Neural crest cell (in vitro differentiated cells): Measurements from ENCODE around the gene STK35. TPM values are rescaled to one million over a fixed set of nuclear protein-coding genes. Genes with fewer than 3 reads are reported as not detected.
A peak's percentile ranks its signal among the peaks of the same experiment; 100 is the strongest.

Experiments used
- DNase-seq: peaks from one replicate; pipeline ENCODE4 v3.0.0; 2021; ENCODE audit warnings: low read depth, mixed read lengths, low spot score
- H3K27ac Mint-ChIP-seq: one replicate; pipeline ENCODE4 v1.8.0; 2021; ENCODE audit warnings: mild to moderate bottlenecking, mixed read lengths; ENCODE audit not compliant: unreplicated experiment
- H3K27me3 Mint-ChIP-seq: 2 replicates; pipeline ENCODE4 v1.8.0; 2021; ENCODE audit warnings: low read depth, mild to moderate bottlenecking, mixed read lengths
- H3K36me3 Mint-ChIP-seq: 2 replicates; pipeline ENCODE4 v1.8.0; 2021; ENCODE audit warnings: low read depth, mild to moderate bottlenecking, mixed read lengths
- H3K4me1 Mint-ChIP-seq: 2 replicates; pipeline ENCODE4 v1.8.0; 2021; ENCODE audit warnings: mixed read lengths
- H3K4me3 Mint-ChIP-seq: one replicate; pipeline ENCODE4 v1.8.0; 2021; ENCODE audit warnings: mild to moderate bottlenecking, mixed read lengths
- H3K9me3 Mint-ChIP-seq: 2 replicates; pipeline ENCODE4 v1.8.0; 2021; ENCODE audit warnings: mixed read lengths
- CTCF ChIP-seq: fragments of 200-600 bp; sonication (generic); conservative IDR thresholded peaks from 2 replicates; pipeline ENCODE4 v1.5.0; 2021; ENCODE audit warnings: antibody characterized with exemption, mild to moderate bottlenecking
- total RNA-seq: library from RNA; stranded (reverse); gene quantifications from 2 replicates; pipeline ENCODE4 v1.2.1, GENCODE V29; 2021

STK35 gene
- total RNA-seq, 1 donor from 2014 or later: 35.7 TPM

GRCh38 chr20:2172305-2173175 is 70.9 kb downstream of the STK35 start:
- DNase-seq: peak; percentile 77
- no peak overlapping the region for H3K4me3 Mint-ChIP-seq

DNA sequence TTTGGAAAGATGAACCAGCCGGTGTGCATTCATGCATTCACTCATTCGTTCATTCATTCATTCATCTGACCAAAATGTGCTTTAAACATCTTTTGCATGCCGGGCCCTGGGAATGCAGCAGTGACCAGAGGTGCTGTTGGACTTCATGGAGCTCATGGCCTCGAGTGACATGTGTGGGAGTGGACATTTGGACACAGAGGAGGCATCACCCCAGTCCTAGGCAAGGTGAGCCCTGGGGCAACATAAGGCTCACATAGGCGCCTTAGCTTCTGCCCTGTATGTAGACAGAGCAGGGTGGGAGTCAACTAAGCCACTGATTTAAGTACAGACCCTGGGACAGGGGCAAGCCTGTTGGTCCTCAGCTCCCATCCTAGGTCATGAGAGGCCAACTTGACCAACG is 71.6 kb downstream of the STK35 start:
- H3K4me1 Mint-ChIP-seq: peaks cover 4% of the 10 kb centered on the region
- H3K36me3 Mint-ChIP-seq: no peaks in the 10 kb centered on the region
- TF ChIP-seq CTCF: no peak
- peaks cover 23% of the 10 kb centered on the region for H3K27me3 Mint-ChIP-seq
- H3K4me3 Mint-ChIP-seq: no peak overlapping the region
- DNase-seq: no peak
- H3K9me3 Mint-ChIP-seq: no peaks in the 10 kb centered on the region
- H3K27ac Mint-ChIP-seq: no peak overlapping the region

More at GRCh38 chr20:2172305-2173175, 70.9 kb downstream of the STK35 start:
- no peaks in the 10 kb centered on the region for H3K9me3 Mint-ChIP-seq
- peak; percentile 92 for TF ChIP-seq CTCF
- peaks cover 23% of the 10 kb centered on the region for H3K27me3 Mint-ChIP-seq
- H3K36me3 Mint-ChIP-seq: no peaks in the 10 kb centered on the region
- peaks cover 4% of the 10 kb centered on the region for H3K4me1 Mint-ChIP-seq
- no peak overlapping the region for H3K27ac Mint-ChIP-seq

DNA sequence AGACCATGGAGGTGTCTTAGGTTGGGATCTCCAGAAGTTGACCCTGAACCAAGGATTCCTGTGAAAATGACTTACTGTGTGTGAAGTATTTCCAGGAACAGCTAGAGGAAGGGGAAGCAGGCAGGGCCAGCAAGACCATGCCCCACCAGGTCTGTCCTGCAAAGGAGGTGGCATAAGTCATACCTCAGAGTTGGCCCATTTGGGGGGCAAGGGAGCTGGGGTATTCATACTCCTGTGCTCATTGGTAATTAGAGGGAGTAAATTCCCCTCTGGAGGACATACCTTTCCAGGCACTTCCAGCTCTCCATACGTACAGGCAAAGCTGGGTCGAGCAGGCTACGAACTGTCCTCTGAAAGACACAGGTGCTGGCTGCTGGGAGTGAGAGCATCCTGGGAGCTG is 72.4 kb downstream of the STK35 start:
- Mint-ChIP-seq H3K36me3 (no peaks in the 10 kb centered on the region), H3K4me3 (no peak overlapping the region), H3K27ac (no peak overlapping the region), H3K27me3 (peaks cover 23% of the 10 kb centered on the region), H3K9me3 (no peaks in the 10 kb centered on the region), H3K4me1 (peaks cover 4% of the 10 kb centered on the region)
- no peak for DNase-seq
- no peak for TF ChIP-seq CTCF

DNA sequence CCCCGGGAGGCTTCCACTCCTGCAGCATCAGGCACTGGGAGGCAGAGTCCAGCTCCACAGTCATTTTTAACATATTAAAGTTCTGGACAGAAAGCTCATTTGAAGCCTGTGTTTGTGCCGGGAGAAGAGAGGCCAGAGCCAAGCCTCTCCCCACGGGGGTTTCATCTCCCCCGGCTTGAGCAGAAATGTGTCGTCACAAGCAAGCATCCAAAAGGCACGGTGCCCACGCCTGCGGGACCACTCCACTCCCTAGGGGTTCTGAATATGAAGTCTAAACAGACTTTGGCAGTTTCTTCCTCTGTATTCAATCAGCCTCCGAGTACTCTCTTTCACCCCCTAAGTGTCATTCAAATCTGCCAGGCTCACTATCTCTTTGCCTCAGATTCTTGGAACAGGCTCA is 75.3 kb downstream of the STK35 start:
- Mint-ChIP-seq H3K4me3 (no peak overlapping the region), H3K36me3 (no peaks in the 10 kb centered on the region), H3K27ac (no peak overlapping the region), H3K9me3 (no peaks in the 10 kb centered on the region), H3K27me3 (peaks cover 13% of the 10 kb centered on the region), H3K4me1 (peaks cover 4% of the 10 kb centered on the region)
- TF ChIP-seq CTCF: no peak
- no peak for DNase-seq

- Mint-ChIP-seq H3K9me3 (no peaks in the 10 kb centered on the region), H3K27me3 (peaks cover 8% of the 10 kb centered on the region), H3K4me1 (no peaks in the 10 kb centered on the region), H3K27ac (no peak overlapping the region), H3K4me3 (no peak overlapping the region), H3K36me3 (no peaks in the 10 kb centered on the region)
- TF ChIP-seq CTCF: no peak
- no peak for DNase-seq
These were observed 76.9 kb downstream of the STK35 start for GRCh38 chr20:2178318-2179232.
